ENCODE results near the gene LRRC66.

LRRC66 gene

GRCh38 chr4:52001616-52002015 lies 18.5 kb downstream of the LRRC66 start:
- Histone ChIP-seq H3K27me3 (ENCODE audit: low read depth) (no peaks in the 10 kb centered on the region), H3K4me3 (no peak overlapping the region), H3K9me3 (no peaks in the 10 kb centered on the region), H3K36me3 (replicated peaks) (no peaks in the 10 kb centered on the region), H3K4me1 (no peaks in the 10 kb centered on the region)
- DNase-seq (ENCODE audit: low spot score in 2 of 2) = no peak
- in situ Hi-C loops (cut with MboI; ENCODE audit: low sequenced_read_pairs) = no loop called here

DNA sequence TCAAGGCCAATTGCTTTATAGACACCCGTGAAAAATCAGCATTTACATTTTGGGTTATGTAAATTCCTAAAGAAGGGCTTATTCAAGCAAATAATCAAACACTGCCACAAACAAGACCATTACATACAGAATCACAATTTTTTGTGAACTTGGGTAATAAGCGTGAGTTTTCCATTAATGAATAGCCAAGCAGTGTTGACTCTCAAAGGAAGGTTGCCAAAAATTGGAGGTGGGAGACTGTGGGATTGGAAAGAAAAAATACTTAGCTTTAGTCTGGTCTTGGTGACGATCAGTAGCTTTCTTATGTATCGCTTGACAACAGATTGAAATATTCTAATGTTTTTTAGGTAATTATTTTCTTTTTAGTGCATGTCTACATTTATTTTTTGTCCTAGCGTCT lies 20.9 kb downstream of the LRRC66 start:
- Histone ChIP-seq H3K9me3 (no peaks in the 10 kb centered on the region), H3K27me3 (ENCODE audit: low read depth) (no peaks in the 10 kb centered on the region), H3K4me3 (no peak overlapping the region), H3K36me3 (replicated peaks) (no peaks in the 10 kb centered on the region), H3K4me1 (no peaks in the 10 kb centered on the region)
- DNase-seq (ENCODE audit: low spot score in 2 of 2) = no peak
- in situ Hi-C loops (cut with MboI; ENCODE audit: low sequenced_read_pairs) = no loop called here

DNA sequence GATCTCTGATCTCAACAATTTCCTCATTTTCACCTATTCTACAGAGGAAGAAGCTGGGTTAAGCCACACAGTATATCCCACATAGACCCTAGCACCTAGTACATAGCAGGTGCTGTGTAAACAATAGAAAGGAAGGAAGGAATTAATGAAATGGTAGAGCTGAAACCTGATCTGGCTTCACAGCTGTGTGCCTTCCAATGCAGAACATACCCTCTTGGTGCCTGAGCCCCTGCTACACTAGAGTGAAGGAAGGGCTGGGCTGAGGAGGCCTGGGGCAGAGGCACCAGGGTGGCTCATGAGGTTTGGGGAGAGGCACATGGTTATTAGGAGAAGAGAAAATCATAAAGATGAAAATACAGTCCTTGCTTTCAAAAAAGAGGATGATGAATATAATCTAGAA lies 21.3 kb downstream of the LRRC66 start:
- Histone ChIP-seq H3K4me1 (no peaks in the 10 kb centered on the region), H3K27me3 (ENCODE audit: low read depth) (no peaks in the 10 kb centered on the region), H3K9me3 (no peaks in the 10 kb centered on the region), H3K4me3 (no peak overlapping the region), H3K36me3 (replicated peaks) (no peaks in the 10 kb centered on the region)
- no peak for DNase-seq (ENCODE audit: low spot score in 2 of 2)
- in situ Hi-C loops (cut with MboI; ENCODE audit: low sequenced_read_pairs) = no loop called here

GRCh38 chr4:51997647-51998046 lies 22.5 kb downstream of the LRRC66 start:
- no peak for DNase-seq (ENCODE audit: low spot score in 2 of 2)
- no peaks in the 10 kb centered on the region for H3K27me3 ChIP-seq (ENCODE audit: low read depth)
- no peaks in the 10 kb centered on the region for H3K36me3 ChIP-seq (replicated peaks)
- no peak overlapping the region for H3K4me3 ChIP-seq
- H3K4me1 ChIP-seq = no peaks in the 10 kb centered on the region
- in situ Hi-C loops (cut with MboI; ENCODE audit: low sequenced_read_pairs) = no loop called here
- no peaks in the 10 kb centered on the region for H3K9me3 ChIP-seq

GRCh38 chr4:51995647-51996220 lies 24.4 kb downstream of the LRRC66 start:
- Histone ChIP-seq H3K27me3 (ENCODE audit: low read depth) (no peaks in the 10 kb centered on the region), H3K36me3 (replicated peaks) (no peaks in the 10 kb centered on the region), H3K4me1 (no peaks in the 10 kb centered on the region), H3K4me3 (no peak overlapping the region), H3K9me3 (no peaks in the 10 kb centered on the region)
- DNase-seq (ENCODE audit: low spot score in 2 of 2) = no peak
- in situ Hi-C loops (cut with MboI; ENCODE audit: low sequenced_read_pairs) = no loop called here

DNA sequence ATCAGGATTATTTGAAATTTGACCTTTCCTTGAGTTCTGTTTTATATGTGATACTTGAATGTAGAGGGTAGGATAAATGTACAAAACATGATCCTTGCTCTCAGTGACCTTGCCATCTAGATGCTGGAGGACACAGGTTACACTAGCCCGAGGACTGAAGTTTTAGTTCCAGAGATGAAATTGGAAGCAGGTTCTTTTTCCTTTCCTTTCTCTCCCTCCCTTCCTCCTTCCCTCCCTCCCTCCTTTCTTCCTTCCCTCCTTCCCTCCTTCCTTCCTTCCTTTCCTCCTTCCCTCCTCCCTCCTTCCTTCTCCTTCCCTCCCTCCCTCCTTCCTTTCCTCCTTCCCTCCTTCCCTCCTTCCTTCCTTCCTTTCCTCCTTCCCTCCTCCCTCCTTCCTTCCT lies 54.3 kb downstream of the LRRC66 start:
- in situ Hi-C loops (cut with MboI; ENCODE audit: low sequenced_read_pairs) = no loop called here
- H3K4me3 ChIP-seq = no peak overlapping the region
- no peaks in the 10 kb centered on the region for H3K36me3 ChIP-seq (replicated peaks)
- H3K4me1 ChIP-seq = no peaks in the 10 kb centered on the region
- H3K27me3 ChIP-seq (ENCODE audit: low read depth) = no peaks in the 10 kb centered on the region
- no peak for DNase-seq (ENCODE audit: low spot score in 2 of 2)
- no peaks in the 10 kb centered on the region for H3K9me3 ChIP-seq

DNA sequence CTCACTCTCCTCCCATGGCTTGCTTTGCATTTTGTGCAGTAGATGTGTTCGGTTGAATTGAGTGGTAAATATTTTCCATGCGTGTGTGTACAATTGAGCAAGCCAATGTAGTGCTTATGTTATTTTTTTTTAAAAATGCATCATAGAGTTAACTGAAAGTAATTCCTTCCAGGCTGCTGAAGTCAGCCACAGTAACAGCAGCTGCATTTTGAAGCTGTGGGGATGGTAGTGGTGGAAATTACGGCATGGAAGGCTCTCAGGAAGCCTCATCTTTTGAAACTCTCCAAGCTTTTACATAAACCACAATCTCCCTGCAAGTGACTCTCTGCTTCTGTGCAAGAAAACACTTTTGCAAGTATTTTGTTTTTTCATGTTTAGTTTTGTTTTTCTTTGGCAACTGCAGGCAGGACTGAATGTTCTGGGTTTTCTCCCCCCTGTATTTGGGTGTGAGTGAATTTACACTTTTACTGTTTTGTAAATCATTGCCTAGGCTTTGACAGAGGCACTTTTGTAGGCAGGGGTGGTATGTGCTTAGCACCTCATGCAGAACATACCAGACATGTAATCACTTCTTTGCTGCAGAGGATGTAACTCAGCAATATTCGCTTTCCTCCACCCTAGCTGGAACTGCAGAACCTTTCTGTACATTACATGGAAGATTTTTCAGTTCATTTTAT lies 56.2 kb downstream of the LRRC66 start:
- H3K36me3 ChIP-seq (replicated peaks) = no peaks in the 10 kb centered on the region
- no peaks in the 10 kb centered on the region for H3K27me3 ChIP-seq (ENCODE audit: low read depth)
- no peak overlapping the region for H3K4me3 ChIP-seq
- in situ Hi-C loops (cut with MboI; ENCODE audit: low sequenced_read_pairs) = no loop called here
- no peak for DNase-seq (ENCODE audit: low spot score in 2 of 2)
- H3K4me1 ChIP-seq = no peaks in the 10 kb centered on the region
- no peaks in the 10 kb centered on the region for H3K9me3 ChIP-seq

GRCh38 chr4:51960486-51960885 lies 59.7 kb downstream of the LRRC66 start:
- DNase-seq (ENCODE audit: low spot score in 2 of 2) = no peak
- Histone ChIP-seq H3K9me3 (no peaks in the 10 kb centered on the region), H3K4me1 (no peaks in the 10 kb centered on the region), H3K4me3 (no peak overlapping the region), H3K36me3 (replicated peaks) (no peaks in the 10 kb centered on the region), H3K27me3 (ENCODE audit: low read depth) (no peaks in the 10 kb centered on the region)
- in situ Hi-C loops (cut with MboI; ENCODE audit: low sequenced_read_pairs) = no loop called here

DNA sequence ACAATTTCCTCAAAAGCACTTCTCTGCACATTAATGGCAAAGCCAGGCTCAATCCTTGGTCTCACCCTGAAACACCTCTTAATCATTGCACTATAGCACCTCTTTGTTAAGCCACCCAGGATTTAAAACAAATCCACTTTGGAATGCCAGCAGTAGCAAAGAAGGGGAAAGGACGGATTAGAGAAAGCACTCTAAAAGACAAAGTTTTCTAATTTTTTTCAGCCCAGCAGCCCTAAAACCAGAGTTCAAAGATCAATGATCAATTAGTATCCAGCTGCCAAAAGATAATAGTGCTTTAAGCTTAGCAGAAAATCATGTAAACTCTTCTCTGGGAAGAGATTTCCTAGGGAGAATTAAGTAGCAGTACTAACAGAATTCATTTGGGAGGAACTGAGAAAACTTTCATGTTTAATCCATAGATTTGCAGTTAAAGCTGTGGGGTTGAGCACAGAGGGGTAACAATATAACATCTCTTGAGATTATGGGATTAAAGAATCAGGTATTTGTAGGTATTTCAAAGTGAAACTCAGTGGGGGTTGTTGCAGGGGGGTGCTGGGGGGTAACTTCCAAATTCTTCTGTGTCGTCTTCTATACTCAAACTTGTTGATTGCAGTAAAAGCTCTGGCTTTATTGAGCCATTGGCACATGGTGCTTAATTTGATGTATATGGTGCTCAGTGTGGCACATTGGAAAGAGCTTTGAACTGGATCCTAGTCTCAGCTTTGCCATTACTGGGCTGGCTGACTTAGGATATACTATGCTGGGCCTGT lies 61.8 kb downstream of the LRRC66 start:
- no peaks in the 10 kb centered on the region for H3K4me1 ChIP-seq
- in situ Hi-C loops (cut with MboI; ENCODE audit: low sequenced_read_pairs) = no loop called here
- no peaks in the 10 kb centered on the region for H3K9me3 ChIP-seq
- H3K36me3 ChIP-seq (replicated peaks) = no peaks in the 10 kb centered on the region
- peak in 1 of 2 experiments; percentile 24 for DNase-seq (ENCODE audit: low spot score in 2 of 2)
- no peaks in the 10 kb centered on the region for H3K27me3 ChIP-seq (ENCODE audit: low read depth)
- H3K4me3 ChIP-seq = no peak overlapping the region

Measured in HAP-1 (cell line).